ENCODE data around the gene TRIM73. TPM values are rescaled to one million over a fixed set of nuclear protein-coding genes. Genes with fewer than 3 reads are reported as not detected.
"Not testable (repeated sequence)": the region's sequence is repeated elsewhere in the genome, so short reads cannot be mapped to it uniquely, and the experiment has no call there.

The TRIM73 gene
- total RNA-seq, 4 donors from 2014 or later, result 0.69 to 1.7 (median 0.77) TPM

- H3K9me3 ChIP-seq; DNase-seq (ENCODE audit: extremely low spot score); H3K4me1 ChIP-seq; H3K4me3 ChIP-seq; intact Hi-C loops (cut with DNase I); H3K27ac ChIP-seq (replicated peaks in 1 of 4); H3K27me3 ChIP-seq: not testable (repeated sequence)
- H3K36me3 ChIP-seq, result peaks cover 12 to 81% (median 60%) of the 10 kb centered on the region in 4 donors
- WGBS, result 48% methylated on average over 7 of the region's 13 CpGs
Measured at GRCh38 chr7:75419693-75420092, 24.3 kb downstream of the TRIM73 start.

DNA sequence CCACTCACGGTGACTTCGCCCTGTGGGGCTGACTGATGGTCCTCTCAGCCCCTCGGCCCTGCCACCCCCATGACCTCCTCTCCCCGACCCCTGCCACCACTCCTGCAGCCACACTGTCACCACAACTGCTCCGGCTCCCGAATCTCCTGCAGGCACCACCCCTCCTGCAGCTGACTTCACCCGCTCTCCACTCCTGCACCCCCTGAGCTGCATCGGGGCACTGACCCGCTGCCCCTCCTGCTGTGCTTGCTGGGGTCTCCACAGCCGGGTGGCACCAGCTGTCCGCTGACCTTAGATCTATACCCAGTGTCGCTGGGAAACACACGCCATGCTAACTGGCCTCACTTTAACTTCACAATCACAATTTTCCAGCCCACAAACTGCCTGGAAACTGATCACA lies 24.7 kb downstream of the TRIM73 start:
- H3K4me1 ChIP-seq; DNase-seq (ENCODE audit: extremely low spot score); intact Hi-C loops (cut with DNase I); H3K4me3 ChIP-seq; H3K9me3 ChIP-seq; H3K27me3 ChIP-seq; H3K27ac ChIP-seq (replicated peaks in 1 of 4): not testable (repeated sequence)
- 92% methylated on average over 7 of the region's 13 CpGs for WGBS
- peaks cover 12 to 79% (median 60%) of the 10 kb centered on the region in 4 donors for H3K36me3 ChIP-seq

DNA sequence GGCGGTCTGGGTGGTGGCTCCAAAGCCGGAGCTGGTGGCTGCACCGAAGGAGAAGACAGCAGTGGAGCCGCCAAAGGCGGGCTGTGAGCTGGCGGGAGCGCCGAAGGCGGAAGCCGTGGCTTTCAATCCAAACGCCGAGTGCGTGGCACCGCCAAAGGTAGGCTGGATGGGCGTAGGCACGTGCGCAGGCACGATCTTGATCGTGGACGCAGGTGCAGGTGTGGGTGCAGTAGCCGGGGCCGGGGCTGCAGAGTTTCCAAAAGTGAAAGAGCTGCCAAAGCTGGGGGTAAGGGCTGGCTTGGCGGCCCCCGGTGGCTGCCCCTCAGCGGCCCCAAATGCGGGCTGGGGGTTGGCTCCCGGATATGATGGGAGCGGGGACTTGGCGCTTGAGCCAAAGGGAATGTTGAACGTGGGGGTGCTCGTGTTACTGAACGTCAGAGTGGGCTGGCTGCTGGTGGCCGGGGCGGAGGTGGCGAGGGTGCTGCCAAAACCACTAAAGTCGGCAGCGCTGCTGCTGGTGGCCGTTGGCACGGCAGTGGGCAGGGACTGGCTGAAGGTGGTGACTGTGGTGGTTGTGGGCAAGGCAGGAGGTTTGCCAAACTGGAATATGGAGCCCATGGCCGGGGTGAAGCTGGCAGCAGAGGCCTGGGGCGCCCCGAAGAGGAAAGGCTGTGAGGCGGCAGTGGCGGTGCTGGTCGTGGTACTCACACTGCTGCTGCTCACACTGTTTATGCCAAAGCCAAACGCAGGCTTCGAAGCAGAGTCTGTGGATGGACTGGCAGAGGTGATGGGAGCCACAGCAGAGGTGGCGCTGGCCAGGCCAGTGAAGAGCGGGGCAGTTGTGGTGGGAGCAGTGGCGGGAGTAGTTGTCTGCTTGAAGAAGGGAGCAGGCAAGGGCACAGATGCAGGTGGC lies 26.6 kb downstream of the TRIM73 start:
- DNase-seq (ENCODE audit: extremely low spot score), result not testable (repeated sequence)

GRCh38 chr7:75423481-75423880 lies 28.1 kb downstream of the TRIM73 start:
- peaks cover 10 to 66% (median 45%) of the 10 kb centered on the region in 4 donors for H3K36me3 ChIP-seq
- intact Hi-C loops (cut with DNase I); H3K4me3 ChIP-seq; H3K27me3 ChIP-seq; DNase-seq (ENCODE audit: extremely low spot score); H3K27ac ChIP-seq (replicated peaks in 1 of 4); H3K9me3 ChIP-seq; H3K4me1 ChIP-seq: not testable (repeated sequence)
- WGBS, result 71% methylated on average over 1 of the region's 15 CpGs

More for the DNA sequence above, 26.6 kb downstream of the TRIM73 start:
- H3K4me3 ChIP-seq; intact Hi-C loops (cut with DNase I); H3K9me3 ChIP-seq; H3K27ac ChIP-seq (replicated peaks in 1 of 4); H3K27me3 ChIP-seq; H3K4me1 ChIP-seq: not testable (repeated sequence)
- WGBS, result 79% methylated on average over 7 of the region's 50 CpGs
- peaks cover 7 to 67% (median 46%) of the 10 kb centered on the region in 4 donors for H3K36me3 ChIP-seq

DNA sequence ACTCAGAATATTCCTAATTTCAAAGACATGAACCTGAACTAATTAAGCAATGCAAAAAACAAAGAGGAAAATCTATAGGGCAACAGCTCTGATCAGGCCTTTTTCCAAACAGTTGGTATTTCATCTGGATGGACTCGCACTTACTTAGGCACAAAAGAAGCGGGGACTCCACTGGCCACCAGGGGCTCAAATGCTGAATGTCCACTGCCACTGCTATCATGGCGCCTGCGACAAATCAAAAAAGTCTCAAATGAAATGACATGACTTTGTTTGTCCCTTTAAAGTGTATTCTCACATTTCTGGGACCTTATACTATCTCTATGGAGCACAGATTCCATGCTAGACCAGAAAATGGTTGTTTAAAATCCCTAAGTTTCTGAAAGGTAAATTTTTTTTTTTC lies 43.6 kb downstream of the TRIM73 start:
- 97% methylated on average over 4 of the region's 4 CpGs for WGBS
- Histone ChIP-seq H3K36me3 (peaks cover 54 to 73% (median 67%) of the 10 kb centered on the region in 4 donors), H3K4me1 (peaks cover 0 to 15% (median 10%) of the 10 kb centered on the region in 4 donors)
- DNase-seq (ENCODE audit: extremely low spot score); H3K27me3 ChIP-seq; H3K9me3 ChIP-seq; H3K27ac ChIP-seq (replicated peaks in 1 of 4); intact Hi-C loops (cut with DNase I); H3K4me3 ChIP-seq: not testable (repeated sequence)

- peaks cover 0 to 15% (median 10%) of the 10 kb centered on the region in 4 donors for H3K4me1 ChIP-seq
- H3K36me3 ChIP-seq, result peaks cover 26 to 42% (median 37%) of the 10 kb centered on the region in 4 donors
- DNase-seq (ENCODE audit: extremely low spot score); H3K27me3 ChIP-seq; H3K9me3 ChIP-seq; intact Hi-C loops (cut with DNase I): not testable (repeated sequence)
- H3K27ac ChIP-seq (replicated peaks in 1 of 4), result peak overlapping the region; percentile 81 to 89 (median 84)
- H3K4me3 ChIP-seq, result peak overlapping the region; percentile 57 to 69 (median 66)
- WGBS, result 0% methylated on average over 3 of the region's 37 CpGs
Measured at GRCh38 chr7:75442101-75442464, 46.7 kb downstream of the TRIM73 start.

- no CpG with 5 or more reads among the region's 76 CpGs for WGBS
- H3K27me3 ChIP-seq; intact Hi-C loops (cut with DNase I); DNase-seq (ENCODE audit: extremely low spot score); H3K9me3 ChIP-seq: not testable (repeated sequence)
- H3K36me3 ChIP-seq, result peaks cover 23 to 37% (median 32%) of the 10 kb centered on the region in 4 donors
- peak overlapping the region; percentile 81 to 89 (median 84) for H3K27ac ChIP-seq (replicated peaks in 1 of 4)
- peak overlapping the region; percentile 57 to 69 (median 66) for H3K4me3 ChIP-seq
- H3K4me1 ChIP-seq, result peaks cover 0 to 15% (median 10%) of the 10 kb centered on the region in 4 donors
- TF ChIP-seq POLR2AphosphoS5 (IDR thresholded peaks at IDR 0.05), result peak in 1 of 2 donors; percentile 48
- TF ChIP-seq CTCF (IDR thresholded peaks at IDR 0.05), result peak in 1 of 3 experiments; percentile 13
Measured at GRCh38 chr7:75442465-75443111, 47.2 kb downstream of the TRIM73 start.

GRCh38 chr7:75449946-75450345 lies 54.5 kb downstream of the TRIM73 start:
- WGBS, result 36% methylated on average over 2 of the region's 5 CpGs
- H3K9me3 ChIP-seq; H3K27ac ChIP-seq (replicated peaks in 1 of 4); H3K36me3 ChIP-seq; DNase-seq (ENCODE audit: extremely low spot score); H3K4me3 ChIP-seq; H3K27me3 ChIP-seq; intact Hi-C loops (cut with DNase I); H3K4me1 ChIP-seq: not testable (repeated sequence)
